HCT116 (cell line): Measurements from ENCODE around the gene MIB2.
A peak's percentile ranks its signal among the peaks of the same experiment; 100 is the strongest.

ENCODE experiments used
- POLR2A ChIP-seq: IDR thresholded peaks from 2 replicates; pipeline ENCODE4 v1.7.0; 2011; ENCODE audit warnings: borderline replicate concordance; ENCODE audit not compliant: insufficient read depth, insufficient read length; ENCODE audit errors: extremely low read depth
- ZNF274 ChIP-seq: fragments of 200-500 bp; sonication (Bioruptor generic); IDR thresholded peaks from 2 replicates; pipeline ENCODE4 v1.6.1; 2014; ENCODE audit warnings: mild to moderate bottlenecking, low read depth, low read length, inconsistent platforms
- TF ChIP-seq, protein P1 (sequence below), 3 experiments: fragments of 200-600 bp in 1 of 3; sonication (generic) in 1 of 3; IDR thresholded peaks in 2 of 3; conservative IDR thresholded peaks in 1 of 3; 2 replicates each; pipeline ENCODE4 v1.5.1; 2012 to 2017; ENCODE audit warnings: low read depth in 2 of 3, low read length in 2 of 3, antibody characterized with exemption in 1 of 3, borderline replicate concordance in 1 of 3, control low read depth in 1 of 3, mild to moderate bottlenecking in 1 of 3, mixed read lengths in 1 of 3, mixed run types in 1 of 3, moderate library complexity in 1 of 3; ENCODE audit not compliant: insufficient read depth in 1 of 3

DNA sequence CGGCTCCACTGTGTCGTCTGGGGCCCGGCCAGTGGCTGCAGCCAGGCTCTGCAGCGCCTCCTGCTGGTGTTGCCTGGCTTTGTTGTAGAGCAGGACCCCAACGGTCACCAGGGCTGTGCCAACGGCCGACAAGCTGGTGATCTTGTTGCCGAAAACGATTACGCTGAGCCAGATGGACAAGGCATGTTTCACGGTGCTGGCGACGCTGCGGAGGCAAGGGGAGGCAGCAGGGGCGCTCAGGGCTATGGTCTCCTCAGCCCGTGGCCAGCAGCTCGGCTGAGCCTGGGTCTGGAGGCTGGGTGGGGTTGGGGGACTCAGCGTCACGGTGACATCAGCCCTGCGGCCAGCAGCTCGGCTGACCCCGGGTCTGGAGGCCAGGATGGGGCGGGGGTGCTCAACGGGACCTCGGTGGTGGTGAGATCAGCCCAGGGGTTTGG lies 50.5 kb downstream of the MIB2 start:
- TF ChIP-seq, protein P1, sequence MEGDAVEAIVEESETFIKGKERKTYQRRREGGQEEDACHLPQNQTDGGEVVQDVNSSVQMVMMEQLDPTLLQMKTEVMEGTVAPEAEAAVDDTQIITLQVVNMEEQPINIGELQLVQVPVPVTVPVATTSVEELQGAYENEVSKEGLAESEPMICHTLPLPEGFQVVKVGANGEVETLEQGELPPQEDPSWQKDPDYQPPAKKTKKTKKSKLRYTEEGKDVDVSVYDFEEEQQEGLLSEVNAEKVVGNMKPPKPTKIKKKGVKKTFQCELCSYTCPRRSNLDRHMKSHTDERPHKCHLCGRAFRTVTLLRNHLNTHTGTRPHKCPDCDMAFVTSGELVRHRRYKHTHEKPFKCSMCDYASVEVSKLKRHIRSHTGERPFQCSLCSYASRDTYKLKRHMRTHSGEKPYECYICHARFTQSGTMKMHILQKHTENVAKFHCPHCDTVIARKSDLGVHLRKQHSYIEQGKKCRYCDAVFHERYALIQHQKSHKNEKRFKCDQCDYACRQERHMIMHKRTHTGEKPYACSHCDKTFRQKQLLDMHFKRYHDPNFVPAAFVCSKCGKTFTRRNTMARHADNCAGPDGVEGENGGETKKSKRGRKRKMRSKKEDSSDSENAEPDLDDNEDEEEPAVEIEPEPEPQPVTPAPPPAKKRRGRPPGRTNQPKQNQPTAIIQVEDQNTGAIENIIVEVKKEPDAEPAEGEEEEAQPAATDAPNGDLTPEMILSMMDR (IDR thresholded peaks at IDR 0.05 in 2 of 3, conservative IDR thresholded peaks at IDR 0.05 in 1 of 3; ENCODE audit: borderline replicate concordance in 1 of 3, insufficient read depth in 1 of 3, low read depth in 2 of 3, low read length in 2 of 3) = peak in 2 of 3 experiments; percentile 63 to 67; a peak in 4 of 6 replicates
- TF ChIP-seq ZNF274 (no peak), POLR2A (no peak)
